Dermis blood vessel endothelial cell (primary cell): Measurements from ENCODE around the gene ENTR1. TPM values are rescaled to one million over a fixed set of nuclear protein-coding genes. Genes with fewer than 3 reads are reported as not detected.
"Not testable (repeated sequence)": the region's sequence is repeated elsewhere in the genome, so short reads cannot be mapped to it uniquely, and the experiment has no call there.

Experiments used
- DNase-seq: peaks from one replicate; pipeline ENCODE4 v3.0.0; 2010
- total RNA-seq: library from RNA; depleted of rRNA; stranded (reverse); fragments of >200 nt; gene quantifications from 2 replicates; pipeline ENCODE4 v1.2.3, GENCODE V29; 2014

Gene ENTR1
- total RNA-seq, 1 donor from 2014 or later, result 30.0 TPM

DNA sequence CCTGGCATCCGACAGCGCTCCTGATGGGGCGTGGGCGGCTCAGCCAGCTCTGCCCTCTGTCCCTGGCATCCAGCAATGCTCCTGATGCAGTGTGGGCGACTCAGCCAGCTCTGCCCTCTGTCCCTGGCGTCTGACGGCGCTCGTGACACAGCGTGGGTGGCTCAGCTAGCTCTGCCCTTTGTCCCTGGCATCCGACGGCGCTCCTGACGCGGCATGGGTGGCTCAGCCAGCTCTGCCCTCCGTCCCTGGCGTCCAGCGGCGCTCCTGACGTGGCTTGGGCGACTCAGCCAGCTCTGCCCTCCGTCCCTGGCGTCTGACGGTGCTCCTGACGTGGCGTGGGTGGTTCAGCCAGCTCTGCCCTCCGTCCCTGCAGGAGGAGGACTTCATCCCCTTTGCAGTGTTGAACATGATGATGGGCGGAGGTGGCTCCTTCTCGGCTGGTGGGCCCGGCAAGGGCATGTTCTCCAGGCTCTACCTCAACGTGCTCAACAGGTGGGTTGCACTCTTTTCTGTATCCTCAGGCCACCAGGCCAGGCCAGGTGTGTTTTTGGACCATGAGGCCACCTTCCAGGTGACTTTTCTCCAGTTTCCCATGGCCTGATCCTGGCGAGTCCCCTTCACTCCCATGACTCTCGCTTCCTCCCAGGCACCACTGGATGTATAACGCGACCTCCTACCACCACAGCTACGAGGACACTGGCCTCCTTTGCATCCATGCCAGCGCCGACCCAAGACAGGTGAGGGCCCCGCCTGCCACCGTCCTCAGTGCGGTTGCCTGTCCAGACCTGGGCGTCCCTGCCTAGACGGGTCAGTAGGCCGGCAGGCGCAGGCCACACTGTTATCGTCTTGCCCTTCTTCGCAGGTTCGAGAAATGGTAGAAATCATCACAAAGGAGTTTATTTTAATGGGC, 8.0 kb upstream of the ENTR1 start:
- DNase-seq, result no peak

DNA sequence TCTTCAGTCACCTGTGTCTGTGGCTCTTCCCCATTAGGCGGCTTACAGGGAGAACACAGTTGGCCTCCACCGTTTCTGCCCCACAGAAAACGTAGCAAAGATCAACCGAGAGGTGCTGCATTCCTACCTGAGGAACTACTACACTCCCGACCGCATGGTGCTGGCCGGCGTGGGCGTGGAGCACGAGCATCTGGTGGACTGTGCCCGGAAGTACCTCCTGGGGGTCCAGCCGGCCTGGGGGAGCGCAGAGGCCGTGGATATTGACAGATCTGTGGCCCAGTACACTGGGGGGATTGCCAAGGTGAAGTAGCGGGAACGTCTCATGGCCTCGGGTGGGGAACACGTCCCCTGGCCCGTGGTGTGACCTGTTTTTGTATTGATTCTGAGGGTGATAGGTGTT, 6.5 kb upstream of the ENTR1 start:
- no peak for DNase-seq

DNA sequence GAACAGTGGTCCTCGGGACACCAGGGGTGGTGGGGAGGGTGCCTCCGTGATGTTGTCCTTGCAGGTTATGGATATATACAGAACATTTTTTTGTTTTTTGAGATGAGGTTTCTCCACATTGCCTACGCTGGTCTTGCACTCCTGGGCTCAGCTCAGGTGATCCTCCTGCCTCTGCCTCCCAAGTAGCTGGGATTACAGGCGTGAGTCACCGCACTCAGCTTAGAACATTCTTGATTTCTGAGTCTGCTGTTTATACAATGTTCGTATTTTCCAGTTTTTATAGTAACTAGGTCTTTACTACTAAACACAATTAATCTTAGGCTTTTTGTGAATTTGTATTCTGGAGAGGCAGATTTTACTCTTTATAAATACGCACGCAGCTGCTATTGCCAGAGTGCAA, 6.0 kb upstream of the ENTR1 start:
- no peak for DNase-seq

DNA sequence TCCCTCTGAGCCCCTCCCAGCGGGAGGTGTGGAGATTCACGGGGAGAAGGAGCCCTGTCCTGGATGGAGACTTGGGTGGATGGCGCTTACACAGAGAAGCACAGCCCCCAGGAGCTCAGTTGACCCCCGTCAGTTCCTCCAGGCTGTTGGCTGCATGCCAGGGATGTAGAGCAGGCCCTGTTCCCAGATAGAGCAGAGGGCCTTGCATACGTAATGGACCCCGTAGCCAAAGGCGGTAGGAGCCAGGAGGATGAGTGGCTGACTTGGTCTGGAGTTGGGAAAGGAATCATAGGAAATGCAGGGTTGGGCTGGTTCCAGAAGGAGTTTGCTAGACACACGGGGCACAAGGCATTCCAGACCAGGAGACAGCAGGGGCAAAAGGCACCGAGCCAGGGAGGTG, 2.5 kb upstream of the ENTR1 start:
- DNase-seq, result no peak

DNA sequence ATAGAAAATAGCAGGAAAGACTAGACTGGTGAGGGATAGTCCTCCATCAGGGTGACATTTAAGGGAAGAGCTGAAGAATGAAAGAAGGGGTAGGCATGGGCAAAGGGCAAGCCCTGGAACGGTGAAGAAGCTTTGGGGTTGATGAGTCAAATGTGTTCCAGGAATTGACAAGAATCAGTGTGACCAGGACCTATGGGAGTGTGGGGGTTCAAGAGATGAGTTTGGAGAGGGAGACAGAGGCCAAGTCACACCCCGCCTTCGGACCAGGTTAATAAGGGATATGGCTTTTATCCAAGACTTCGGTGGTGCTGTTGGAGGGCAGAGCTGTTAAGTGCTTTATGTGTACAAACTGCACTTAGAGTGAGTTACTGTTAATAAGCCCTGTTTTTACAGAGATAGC, 964 bp upstream of the ENTR1 start:
- no peak for DNase-seq

DNA sequence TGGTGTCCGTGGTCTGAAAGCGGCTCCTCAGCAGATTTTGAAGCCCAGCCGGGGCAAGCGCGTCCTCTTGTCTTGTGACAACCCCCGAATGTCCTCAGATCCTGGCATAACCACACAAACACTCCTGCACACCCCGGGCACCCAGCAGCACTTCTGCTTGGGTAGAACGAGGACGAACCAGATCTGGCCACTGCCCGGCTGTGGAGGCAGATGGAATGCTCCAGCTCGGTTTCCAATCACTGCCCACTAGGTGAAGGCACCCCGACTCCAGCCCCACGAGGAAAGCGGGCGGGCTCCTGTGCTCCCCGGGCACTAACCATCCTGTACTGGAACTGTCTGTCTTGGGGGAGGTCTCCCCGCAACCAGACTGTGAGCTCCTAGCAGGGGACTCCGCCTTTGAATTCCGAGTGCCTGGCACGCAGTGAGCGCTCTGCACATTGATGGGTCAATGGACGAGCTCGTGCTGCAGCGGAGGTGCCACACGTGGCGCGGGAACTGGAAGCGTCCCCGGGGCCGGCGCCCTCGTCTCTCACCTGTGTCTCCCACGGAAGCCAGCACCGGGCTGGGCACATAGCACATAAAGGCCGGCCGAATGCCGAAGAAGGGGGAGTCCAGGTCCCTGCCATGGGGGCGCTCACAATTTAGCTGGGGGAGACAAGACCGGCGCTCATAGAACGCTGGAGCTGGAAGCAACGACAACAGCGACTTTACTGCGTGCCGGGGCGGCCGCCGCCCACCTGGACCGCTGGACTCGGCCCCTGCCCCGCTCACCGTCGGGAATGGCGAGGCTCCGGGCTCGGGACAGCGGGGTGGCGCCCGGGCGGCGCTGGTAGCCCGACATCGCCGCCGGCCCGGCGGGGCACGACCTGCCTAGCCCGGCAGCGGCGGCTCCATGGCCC, 608 bp downstream of the ENTR1 start:
- DNase-seq, result peak; percentile 54

DNA sequence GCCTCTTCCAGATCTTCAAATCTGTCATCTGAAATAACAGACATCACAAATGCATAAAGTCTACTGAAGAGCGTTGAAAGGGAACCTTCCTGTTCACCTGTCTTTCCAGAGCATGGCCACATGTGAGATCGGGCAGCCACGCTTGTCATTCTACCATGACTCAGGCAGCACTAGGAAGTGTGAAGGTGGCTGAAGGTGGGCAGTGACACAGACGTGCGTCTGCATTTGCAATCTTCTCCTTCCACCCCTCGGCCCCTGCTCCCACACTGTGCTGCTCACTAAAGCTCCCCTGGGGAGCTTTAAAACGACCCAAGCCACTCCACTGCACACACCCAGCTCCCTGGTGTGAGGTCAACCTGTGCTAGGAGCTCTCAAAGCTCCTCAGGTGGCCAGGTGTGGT, 2.5 kb downstream of the ENTR1 start:
- DNase-seq, result no peak

DNA sequence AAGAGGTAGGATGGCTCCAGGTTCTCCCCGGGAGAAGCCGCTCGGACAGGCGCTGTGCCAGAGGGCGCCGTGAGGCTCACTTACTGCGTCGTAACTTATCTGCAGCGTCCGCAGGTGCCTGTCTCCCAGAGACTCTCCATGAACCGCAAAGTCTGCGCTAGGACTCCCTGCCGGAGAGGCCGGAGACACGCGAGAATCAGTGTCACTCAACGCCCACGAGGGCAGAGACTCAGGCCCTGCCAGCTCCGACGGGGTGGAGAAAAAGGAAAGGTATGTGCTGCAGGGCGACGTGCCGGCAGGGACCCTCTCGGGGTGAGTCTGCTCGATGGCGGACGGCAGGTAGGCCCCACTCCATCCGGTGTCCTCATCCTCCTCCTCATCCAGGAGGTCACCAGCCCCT, 3.4 kb downstream of the ENTR1 start:
- DNase-seq, result not testable (repeated sequence)

DNA sequence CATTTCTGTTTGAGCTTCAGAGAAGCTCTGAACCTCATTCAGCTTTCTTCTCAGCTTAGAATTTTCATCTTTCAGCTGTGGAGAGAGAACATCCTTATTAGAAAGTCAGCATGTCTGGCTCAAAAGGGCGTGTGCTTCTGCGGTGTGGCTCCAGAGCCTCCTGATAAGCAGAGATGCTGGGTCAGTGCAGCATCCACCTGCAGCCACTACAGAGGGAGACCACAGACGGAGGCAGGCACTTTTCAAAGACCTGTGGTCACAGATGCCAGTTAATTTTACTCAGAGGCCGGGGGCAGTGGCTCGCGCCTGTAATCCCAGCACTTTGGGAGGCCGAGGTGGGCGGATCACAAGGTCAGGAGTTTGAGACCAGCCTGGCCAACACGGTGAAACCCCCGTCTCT, 4.5 kb downstream of the ENTR1 start:
- not testable (repeated sequence) for DNase-seq

DNA sequence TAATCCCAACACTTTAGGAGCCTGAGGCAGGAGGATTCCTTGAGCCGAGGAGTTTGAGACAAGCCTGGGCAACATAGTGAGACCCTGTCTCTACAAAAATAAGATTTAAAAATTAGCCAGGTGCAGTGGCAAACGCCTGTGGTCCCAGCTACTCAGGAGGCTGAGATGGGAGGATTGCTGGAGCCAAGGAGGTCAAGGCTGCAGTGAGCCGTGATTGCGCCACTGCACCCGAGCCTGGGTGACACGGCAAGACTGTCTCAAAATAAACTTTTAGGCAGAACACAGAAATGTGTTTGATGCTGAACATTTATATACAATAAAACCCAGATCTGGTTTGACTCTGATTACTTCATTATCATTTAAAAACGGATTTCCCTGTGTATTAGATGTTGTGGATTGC, 4.9 kb downstream of the ENTR1 start:
- no peak for DNase-seq

DNA sequence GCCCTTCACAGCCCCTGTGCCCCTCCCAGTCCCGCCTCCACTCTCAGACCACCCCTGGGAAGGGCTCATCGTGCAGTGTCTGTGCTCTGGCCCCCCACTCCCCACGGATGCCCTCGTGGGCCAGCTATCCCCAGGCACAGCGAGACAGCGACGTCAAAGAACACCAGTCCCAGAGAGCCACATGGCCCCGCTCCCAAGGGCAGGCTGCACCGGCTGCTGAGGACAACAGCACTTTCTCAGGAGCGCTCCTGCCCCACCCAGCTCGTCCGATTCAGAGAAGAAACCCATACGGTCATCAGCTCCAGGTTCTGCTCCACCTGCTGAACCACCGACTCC, 5.6 kb downstream of the ENTR1 start:
- no peak for DNase-seq

DNA sequence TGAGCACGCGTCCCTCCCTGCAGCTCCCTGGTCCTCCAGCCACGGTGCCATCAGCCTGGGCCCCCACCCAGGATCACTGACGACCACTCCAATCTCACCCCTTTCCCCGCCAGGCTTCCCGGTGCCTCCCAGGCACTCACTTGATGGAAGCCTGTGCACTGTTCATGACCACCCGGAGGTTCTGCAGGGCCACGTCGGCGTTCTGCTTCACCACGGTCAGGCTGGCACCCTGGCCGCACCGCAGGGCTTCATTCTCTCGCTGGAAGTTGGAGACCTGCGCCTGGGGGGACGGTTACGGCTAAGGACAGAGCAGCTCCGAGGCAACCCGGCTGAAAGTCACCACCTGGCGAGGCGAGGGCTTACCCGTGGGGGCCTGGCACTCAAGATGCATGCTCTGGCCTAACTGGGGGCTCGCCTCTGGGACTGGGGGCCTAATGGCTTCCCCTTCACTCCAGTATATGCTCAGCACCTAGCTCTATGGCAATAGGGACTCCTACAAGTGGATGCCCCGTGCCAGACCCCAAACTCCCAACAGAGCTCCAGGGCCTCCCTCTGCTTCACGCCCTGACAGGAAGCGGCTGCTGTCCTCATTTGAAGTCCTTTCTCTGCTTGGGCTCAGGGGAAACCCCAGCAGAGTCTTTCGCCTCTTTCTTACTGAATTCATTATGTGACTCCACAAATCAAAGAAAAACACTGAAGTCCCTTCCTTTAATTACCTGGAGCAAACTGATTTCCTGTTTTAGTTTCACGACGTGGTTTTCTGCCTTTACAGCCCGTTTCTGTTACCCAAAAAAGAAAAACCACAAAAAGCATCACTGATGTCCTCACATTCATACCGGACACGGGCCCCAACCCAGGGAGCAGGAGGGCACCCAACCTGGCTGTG, 6.3 kb downstream of the ENTR1 start:
- DNase-seq, result no peak

DNA sequence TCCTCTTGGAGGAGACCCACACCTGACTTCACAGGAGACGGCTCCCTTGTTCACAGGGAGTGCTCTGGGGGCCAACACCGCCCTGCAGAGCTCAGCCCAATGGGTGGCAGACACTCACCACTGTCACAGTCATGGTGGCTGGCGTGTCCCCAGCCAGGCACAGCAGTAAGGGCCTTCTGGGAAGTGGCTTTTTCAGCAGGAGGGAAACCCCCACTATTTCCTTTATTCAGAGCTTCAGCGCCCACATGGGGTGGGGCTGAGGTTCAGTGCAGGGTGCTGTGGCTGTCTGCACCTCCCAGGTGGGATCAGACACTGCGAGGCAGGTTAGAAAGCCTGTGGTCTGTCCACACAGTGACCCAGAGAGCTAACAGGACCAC, 6.9 kb downstream of the ENTR1 start:
- no peak for DNase-seq

DNA sequence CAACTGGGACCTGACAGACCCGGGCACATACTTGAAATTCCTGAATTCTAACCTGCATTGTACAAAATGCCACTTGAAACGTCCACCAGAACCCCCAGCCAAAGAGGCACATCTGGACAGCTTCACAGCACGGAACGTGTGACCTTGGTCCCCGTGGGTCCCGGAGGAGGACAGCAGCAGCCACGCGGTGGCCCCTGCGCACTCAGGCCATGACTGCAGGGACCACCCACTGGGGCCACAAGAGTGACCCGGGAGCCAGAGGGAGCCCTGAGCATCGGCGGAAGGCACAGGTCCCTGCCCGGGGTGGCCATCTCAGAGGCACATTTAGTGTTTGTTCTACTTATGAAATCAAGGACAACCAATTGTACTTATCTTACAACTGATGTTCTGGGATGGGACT, 8.3 kb downstream of the ENTR1 start:
- no peak for DNase-seq

DNA sequence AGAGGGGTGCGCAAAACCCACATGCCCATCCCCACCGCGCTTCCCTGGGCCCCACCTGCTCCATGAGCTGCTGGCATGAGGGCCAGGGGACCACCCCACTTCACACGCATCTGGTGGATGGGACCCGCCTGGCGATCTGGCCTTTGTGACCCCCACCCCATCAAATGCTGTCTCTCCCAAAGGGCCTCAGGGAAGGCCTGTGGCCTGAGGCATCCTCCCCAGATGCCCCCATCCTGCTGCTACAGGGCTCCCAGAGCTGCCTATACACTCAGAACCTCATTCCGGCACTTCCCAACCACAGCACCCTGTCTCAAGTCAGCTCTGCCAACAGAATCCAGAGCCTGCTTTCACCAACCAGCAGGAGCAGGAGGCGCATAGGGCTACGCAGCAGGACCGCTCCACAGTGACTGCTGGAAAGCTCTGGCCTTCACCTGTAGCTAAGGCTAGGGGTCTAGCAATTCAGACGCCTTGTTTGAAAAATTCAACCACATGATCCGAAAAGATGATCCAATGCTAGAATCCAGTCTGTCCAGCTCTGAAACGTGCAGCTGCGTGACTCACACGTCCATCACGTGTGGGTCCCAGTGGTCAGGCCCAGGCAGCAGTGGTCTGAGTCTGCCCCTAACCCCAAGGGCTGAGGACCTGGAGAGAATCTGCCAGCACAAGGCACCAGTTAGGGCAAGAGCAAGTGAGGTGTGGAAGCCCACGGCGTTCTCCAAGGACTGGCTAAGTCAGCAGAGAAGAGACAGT, 9.1 kb downstream of the ENTR1 start:
- DNase-seq, result no peak

DNA sequence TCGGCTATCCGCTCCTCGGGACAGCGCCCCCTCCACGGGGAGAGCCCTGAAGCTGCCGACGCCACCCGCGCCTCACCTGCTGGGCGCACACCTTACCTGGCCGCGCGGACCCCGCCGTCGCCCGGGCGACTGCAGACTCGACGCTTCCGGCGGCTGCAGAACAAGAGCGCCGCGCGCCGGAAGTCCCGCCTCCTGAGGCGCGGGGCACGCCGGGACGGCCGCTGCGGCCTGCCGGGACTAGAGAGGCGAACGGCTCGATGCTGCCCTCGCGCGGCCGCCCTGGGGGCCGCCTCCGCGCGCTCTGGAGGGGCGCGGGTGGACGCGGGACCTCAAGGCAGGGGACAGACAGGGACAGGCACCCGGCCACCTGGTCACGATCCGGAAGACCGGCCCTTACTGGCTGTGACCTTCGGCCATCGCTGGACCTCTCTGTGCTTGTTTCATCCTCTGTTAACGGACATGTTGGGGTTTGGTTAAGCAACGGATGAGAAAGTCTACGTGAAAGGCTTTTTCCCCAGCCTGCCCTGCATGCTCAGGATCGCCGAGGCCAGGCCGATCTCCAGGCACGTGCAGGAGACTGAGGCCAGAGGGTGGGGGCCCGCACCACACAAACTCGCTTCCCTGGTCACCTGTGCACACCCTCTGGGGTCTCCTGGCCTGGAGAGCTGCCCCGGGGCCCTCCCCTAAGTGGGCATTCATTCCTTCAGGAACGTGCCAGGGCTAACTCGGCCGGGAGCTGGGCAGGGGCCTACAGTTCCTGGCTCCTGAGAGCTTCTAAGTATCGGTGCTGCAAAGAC, 10.2 kb downstream of the ENTR1 start, which contains the start of gene SNAPC4:
Gene SNAPC4 (minus strand): TSS at position 133 of the 797 bp plus-strand sequence. CDS start 1,742 bp downstream, outside the sequence.
- DNase-seq, result peak; percentile 91

DNA sequence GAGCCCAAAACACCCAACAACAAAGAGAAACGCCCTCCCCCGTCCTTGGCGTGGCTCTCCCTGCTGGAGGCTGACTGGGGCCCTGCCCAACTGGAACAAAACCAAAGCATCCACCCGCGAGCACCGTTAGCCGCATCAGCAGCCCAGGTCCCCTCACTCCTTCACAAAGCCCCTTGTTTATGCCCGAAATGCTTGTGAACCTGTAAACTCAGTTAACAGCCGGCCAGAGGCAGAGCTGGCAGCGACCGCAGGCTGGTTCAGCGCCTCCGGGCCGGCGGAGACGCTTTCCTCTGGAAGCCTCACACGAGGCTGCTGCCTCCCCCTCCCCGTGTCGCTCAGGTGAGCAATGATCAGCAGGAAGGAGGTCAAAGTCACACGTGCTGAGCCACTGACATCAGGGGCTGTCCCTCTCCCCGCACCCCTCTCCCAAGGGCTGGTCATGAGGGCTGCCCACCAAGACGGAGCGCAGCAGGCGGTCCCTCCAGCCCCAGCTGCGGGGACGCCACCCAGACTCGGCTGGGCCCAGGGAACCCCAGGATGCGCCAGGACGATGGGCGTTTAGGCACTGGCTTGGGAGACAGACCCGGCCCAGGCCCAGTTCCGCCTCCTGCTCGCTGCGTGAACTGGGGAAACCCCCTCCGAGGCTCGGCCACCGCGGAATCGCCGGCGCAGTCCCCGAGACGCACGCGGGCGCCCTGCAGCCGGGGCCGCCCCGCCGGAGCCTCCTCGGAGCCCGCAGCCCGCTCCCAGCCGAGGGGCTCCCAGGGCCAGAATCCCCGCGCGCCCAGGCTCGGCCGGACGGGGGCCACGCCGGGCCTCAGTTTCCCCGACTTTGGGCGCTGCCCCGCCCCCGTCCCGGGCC, 11.0 kb downstream of the ENTR1 start:
- peak; percentile 33 for DNase-seq

DNA sequence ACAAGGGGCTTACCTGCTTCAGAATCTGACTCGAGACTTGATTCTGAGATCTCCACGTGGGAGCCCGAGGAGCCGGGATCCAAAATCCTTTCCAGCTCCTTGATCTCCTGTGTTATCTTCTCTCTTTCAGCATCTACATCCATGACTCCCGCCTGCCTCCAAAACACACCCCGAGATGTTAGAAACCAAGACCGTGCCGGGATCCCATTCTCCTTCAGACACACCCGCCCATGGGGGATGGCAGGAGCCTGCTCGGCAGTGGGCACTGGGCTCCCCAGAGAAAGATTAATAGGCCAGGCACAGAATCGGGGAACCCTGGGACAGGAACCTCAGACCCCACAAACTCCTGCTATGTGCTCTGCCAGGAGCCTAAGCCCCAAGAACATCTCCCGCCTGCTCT, 12.1 kb downstream of the ENTR1 start:
- DNase-seq, result no peak

DNA sequence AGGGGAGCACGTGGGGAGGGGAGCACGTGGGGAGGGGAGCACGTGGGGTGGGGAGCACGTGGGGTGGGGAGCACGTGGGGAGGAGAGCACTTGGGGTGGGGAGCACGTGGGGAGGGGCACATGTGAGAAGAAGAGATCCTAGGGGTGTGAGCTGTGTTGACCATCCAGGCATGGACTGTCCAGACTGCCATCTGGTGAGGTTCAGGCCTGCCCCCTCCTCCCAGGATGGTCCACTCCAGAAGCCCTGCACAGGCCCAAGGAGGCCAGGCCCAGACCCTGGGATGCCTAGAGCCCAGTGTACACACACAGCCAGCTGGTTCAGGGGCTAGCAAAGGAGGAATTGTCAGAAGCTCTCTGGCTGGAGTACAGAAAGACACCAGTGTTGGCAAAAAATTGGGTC, 12.8 kb downstream of the ENTR1 start:
- DNase-seq, result no peak

DNA sequence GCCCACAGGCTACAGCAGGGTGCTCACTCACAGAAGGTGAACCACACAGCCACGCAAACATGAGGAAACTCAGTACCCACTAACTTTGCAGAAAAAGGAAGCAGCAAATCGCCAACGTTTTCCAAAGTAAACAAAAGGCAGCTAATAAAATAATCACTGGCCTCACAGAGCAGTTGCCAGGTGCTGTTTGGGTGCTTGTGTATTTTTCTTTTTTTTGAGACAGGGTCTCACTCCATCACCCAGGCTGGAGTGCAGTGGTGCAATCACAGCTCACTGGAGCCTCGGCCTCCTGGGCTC, 14.2 kb downstream of the ENTR1 start:
- DNase-seq, result no peak
